Lower lobe of right lung (tissue), 2 donors: ENCODE data around the gene SLC12A4. TPM values are rescaled to one million over a fixed set of nuclear protein-coding genes. Genes with fewer than 3 reads are reported as not detected.
"Not testable (repeated sequence)": the region's sequence is repeated elsewhere in the genome, so short reads cannot be mapped to it uniquely, and the experiment has no call there.

Experiments used
- ATAC-seq, 2 donors: fragments of 200-7000 bp; cut with Tn5 transposase; one replicate each; pipeline ENCODE4 v1.9.1; 2020 to 2022; ENCODE audit warnings: mild to moderate bottlenecking in 2 of 2, moderate library complexity in 2 of 2
- DNase-seq: peaks from one replicate; pipeline ENCODE4 v3.0.0-alpha.2; 2020
- H3K27ac ChIP-seq: fragments of 200-600 bp; one replicate; pipeline ENCODE4 v1.8.0; 2022
- H3K27me3 ChIP-seq: fragments of 200-600 bp; one replicate; pipeline ENCODE4 v1.8.0; 2022; ENCODE audit warnings: low read depth
- H3K36me3 ChIP-seq: fragments of 200-600 bp; one replicate; pipeline ENCODE4 v1.8.0; 2022; ENCODE audit warnings: mild to moderate bottlenecking
- H3K4me1 ChIP-seq: fragments of 200-600 bp; one replicate; pipeline ENCODE4 v1.8.0; 2022
- H3K4me3 ChIP-seq: fragments of 200-600 bp; one replicate; pipeline ENCODE4 v1.8.0; 2022; ENCODE audit warnings: mild to moderate bottlenecking
- H3K9me3 ChIP-seq: fragments of 200-600 bp; one replicate; pipeline ENCODE4 v1.8.0; 2022
- CTCF ChIP-seq: fragments of 200-600 bp; IDR thresholded peaks from one replicate; pipeline ENCODE4 v1.8.0; 2022; ENCODE audit warnings: antibody characterized with exemption, mild to moderate bottlenecking
- intact Hi-C: fragments of 100-400 bp; cut with DNase I; formaldehyde crosslinking; loops from one replicate; pipeline ENCODE4 v1.11.0; 2022
- total RNA-seq: library from RNA; stranded (reverse); fragmentation: NEBNext Ultra II Directional; extraction: Animal tissue kit (Norgen Biotek cat#: 25700); gene quantifications from one replicate; pipeline ENCODE4 v1.2.1, GENCODE V29; 2021
- donor health status: DM: no; HTN: yes; CAD: no; lungs with severe emphysema.

SLC12A4 gene
- total RNA-seq, 1 donor from 2014 or later = 80.3 TPM

- Histone ChIP-seq H3K4me1 (peaks cover 60% of the 10 kb centered on the region), H3K9me3 (no peaks in the 10 kb centered on the region), H3K27me3 (no peaks in the 10 kb centered on the region), H3K4me3 (no peak overlapping the region), H3K36me3 (no peaks in the 10 kb centered on the region), H3K27ac (no peak overlapping the region)
- ATAC-seq (no peak), DNase-seq (no peak)
- no peak for TF ChIP-seq CTCF
- intact Hi-C loops = no loop called here
Measured at GRCh38 chr16:67996666-67997065, 28.2 kb upstream of the SLC12A4 start.

DNA sequence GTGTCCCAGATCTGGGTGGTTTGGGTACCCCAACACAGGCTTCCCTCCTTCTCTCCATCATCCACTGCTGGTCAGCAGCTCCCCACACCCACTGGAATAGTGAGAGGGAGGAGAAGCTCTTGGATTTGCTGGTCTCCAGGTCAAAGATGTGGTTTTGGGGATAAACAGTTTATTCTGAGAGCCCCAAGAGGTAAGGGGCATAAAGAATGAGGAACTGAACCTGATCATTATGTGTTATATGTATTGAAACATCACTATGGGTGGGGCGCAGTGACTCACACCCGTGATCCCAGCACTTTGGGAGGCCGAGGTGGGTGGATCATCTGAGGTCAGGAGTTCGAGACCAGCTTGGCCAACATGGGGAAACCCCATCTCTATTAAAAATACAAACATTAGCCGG is 27.0 kb upstream of the SLC12A4 start:
- Histone ChIP-seq H3K9me3 (no peaks in the 10 kb centered on the region), H3K4me3 (no peak overlapping the region), H3K4me1 (peaks cover 49% of the 10 kb centered on the region), H3K27me3 (no peaks in the 10 kb centered on the region), H3K27ac (peak overlapping the region; percentile 53), H3K36me3 (no peaks in the 10 kb centered on the region)
- ATAC-seq = no peak
- intact Hi-C loops = no loop called here
- DNase-seq = peak; percentile 54
- no peak for TF ChIP-seq CTCF

DNA sequence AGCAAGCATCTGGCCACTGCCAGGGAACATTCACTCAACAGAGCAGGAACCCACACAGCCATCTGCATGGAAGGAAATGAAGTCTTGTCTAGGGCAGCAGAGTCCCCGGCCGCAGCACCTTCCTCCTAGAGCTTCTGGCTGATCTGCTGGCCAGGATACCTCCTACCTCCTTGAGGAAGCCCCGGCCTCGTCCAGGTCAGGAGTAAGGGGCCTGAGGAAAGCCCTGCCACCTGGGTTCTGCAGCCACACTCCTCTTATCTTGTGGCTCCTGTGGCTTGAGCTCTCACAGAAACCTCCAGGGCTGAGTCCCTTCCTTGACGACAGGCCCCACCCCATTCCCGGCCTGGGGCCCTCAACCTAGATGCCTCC is 25.6 kb upstream of the SLC12A4 start:
- DNase-seq, H3K9me3 ChIP-seq, H3K36me3 ChIP-seq, H3K27me3 ChIP-seq, intact Hi-C loops: not testable (repeated sequence)
- Histone ChIP-seq H3K27ac (peak overlapping the region; percentile 90), H3K4me1 (peaks cover 37% of the 10 kb centered on the region), H3K4me3 (peak overlapping the region; percentile 49)
- ATAC-seq = peak; percentile 3 to 9

DNA sequence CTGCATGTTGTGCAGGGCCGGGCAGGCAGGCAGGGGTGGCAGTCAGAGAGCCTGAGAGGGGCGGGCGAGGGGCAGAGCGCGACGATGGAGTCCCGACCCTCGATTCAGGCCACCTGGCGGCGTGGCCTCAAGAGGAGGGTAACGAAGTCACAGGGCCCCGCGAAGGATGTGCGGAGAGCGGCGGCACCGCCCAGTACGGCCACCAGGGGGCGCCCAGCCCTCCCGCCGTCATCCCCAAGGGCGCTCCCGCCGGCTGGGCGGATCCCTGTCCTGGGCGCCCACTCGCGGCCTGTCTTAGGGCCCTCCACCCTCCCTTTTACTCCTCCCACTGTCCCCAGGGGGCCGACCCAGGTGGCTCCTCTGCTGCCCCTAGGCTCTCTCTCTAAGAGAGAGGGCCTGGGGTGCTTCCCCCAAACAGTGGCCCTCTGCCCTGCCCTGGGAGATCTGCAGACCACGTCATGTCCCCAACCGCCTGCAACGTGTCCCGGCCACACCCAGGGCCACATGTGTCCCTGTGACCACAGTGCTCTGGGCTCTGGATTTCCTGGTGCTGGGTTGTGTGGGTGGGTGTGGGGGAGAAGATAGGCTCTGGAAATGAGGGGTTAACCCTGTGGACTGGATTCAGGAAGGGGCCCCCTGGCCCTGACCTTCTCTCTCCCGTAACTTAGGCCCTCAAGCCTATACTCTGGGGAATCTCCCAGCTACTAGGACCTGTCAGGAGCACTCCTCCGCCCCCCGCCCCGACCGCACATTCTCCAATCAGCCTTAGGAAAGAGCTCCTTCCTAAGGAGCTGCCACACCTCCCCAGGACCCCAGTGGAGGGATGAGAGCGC is 25.0 kb upstream of the SLC12A4 start:
- DNase-seq = peak; percentile 92
- no peaks in the 10 kb centered on the region for H3K9me3 ChIP-seq
- H3K27ac ChIP-seq = peak overlapping the region; percentile 90
- no peaks in the 10 kb centered on the region for H3K36me3 ChIP-seq
- H3K4me3 ChIP-seq = peak overlapping the region; percentile 49
- peak; percentile 99 for TF ChIP-seq CTCF
- intact Hi-C loops = no loop called here
- no peaks in the 10 kb centered on the region for H3K27me3 ChIP-seq
- ATAC-seq = peak; percentile 95 to 97
- peaks cover 34% of the 10 kb centered on the region for H3K4me1 ChIP-seq

DNA sequence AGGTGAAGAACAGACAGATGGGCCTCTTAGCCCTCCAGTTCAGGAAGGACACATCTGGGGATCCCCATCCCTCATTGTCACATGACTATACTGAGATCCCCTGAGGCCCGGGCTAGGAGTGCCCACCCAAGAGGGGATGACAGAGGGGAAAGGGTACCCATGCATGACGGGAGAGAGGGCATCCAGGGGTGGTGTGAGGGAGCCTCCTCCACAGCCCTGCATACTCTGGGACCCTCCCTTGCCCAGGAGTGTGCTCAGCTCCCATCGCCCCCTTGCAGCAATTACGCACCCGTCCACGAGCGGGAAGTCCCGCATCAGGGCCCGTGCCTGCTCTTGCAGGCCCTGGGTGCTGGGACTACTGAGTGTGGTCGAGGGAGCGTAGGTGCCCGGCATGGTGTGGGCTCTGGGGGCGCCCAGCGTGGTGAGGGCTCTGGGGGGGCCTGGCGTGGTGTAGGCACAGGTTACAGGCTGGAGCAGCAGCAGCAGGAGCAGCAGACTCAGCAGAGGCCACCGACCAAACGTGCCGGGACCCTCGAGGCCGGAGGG is 24.3 kb upstream of the SLC12A4 start:
- no peaks in the 10 kb centered on the region for H3K9me3 ChIP-seq
- ATAC-seq (peak in 1 of 2 donors; percentile 1), DNase-seq (no peak)
- no peak for TF ChIP-seq CTCF
- H3K4me3 ChIP-seq = peak overlapping the region; percentile 49
- H3K27me3 ChIP-seq = no peaks in the 10 kb centered on the region
- peaks cover 27% of the 10 kb centered on the region for H3K4me1 ChIP-seq
- peak overlapping the region; percentile 90 for H3K27ac ChIP-seq
- intact Hi-C loops = no loop called here
- H3K36me3 ChIP-seq = no peaks in the 10 kb centered on the region

DNA sequence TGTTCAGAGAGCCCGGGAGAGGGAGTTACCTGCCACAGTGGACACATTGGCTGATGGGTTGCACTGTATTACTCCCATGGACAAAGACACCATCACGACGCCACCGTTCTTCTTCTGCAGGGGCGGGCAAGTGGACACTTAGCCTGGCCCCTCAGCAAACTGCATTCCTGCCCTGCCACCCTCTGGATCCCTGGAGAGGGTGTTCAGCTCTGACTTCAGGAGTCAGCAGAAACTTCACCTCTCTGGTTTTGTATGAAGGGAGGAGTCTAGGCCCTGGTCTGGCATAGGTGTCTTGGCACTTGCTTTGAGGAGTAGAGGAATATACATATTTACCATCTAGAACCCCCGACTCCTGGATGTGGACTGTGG is 21.6 kb upstream of the SLC12A4 start:
- intact Hi-C loops = no loop called here
- no peaks in the 10 kb centered on the region for H3K36me3 ChIP-seq
- DNase-seq (no peak), ATAC-seq (no peak)
- no peaks in the 10 kb centered on the region for H3K9me3 ChIP-seq
- H3K4me3 ChIP-seq = no peak overlapping the region
- TF ChIP-seq CTCF = no peak
- no peak overlapping the region for H3K27ac ChIP-seq
- H3K4me1 ChIP-seq = peaks cover 38% of the 10 kb centered on the region
- H3K27me3 ChIP-seq = no peaks in the 10 kb centered on the region
